DOHH2 (cell line): ENCODE results near the gene SYP.
"Not testable (repeated sequence)": the region's sequence is repeated elsewhere in the genome, so short reads cannot be mapped to it uniquely, and the experiment has no call there.

ENCODE experiments used
- H3F3A ChIP-seq: fragments of 200-600 bp; sonication (generic), shearing (Covaris generic); 2 replicates; pipeline ENCODE4 v1.6.0; 2016; ENCODE audit warnings: antibody characterized with exemption, mild to moderate bottlenecking; ENCODE audit not compliant: control insufficient read depth, insufficient read depth
- H3K27ac ChIP-seq: fragments of 200-600 bp; sonication (generic); 2 replicates; pipeline ENCODE4 v1.5.1; 2014; ENCODE audit warnings: low read depth, mild to moderate bottlenecking, low read length, moderate library complexity
- H3K27me3 ChIP-seq: fragments of 200-600 bp; sonication (generic); 2 replicates; pipeline ENCODE4 v1.6.1; 2014; ENCODE audit warnings: mild to moderate bottlenecking, low read length, mixed read lengths; ENCODE audit not compliant: control insufficient read depth
- H3K36me3 ChIP-seq: fragments of 200-600 bp; sonication (generic); 2 replicates; pipeline ENCODE4 v1.6.1; 2014; ENCODE audit warnings: mild to moderate bottlenecking, low read length, moderate library complexity, mixed read lengths; ENCODE audit not compliant: control insufficient read depth
- H3K4me1 ChIP-seq: fragments of 200-600 bp; sonication (generic); 2 replicates; pipeline ENCODE4 v1.6.1; 2014; ENCODE audit warnings: mild to moderate bottlenecking, low read length, mixed read lengths; ENCODE audit not compliant: control insufficient read depth
- H3K4me2 ChIP-seq: fragments of 200-600 bp; sonication (generic); 2 replicates; pipeline ENCODE4 v1.6.0; 2014; ENCODE audit warnings: mild to moderate bottlenecking, low read length, moderate library complexity
- H3K4me3 ChIP-seq: fragments of 200-600 bp; sonication (generic); 2 replicates; pipeline ENCODE4 v1.5.1; 2014; ENCODE audit warnings: mild to moderate bottlenecking, low read length, mixed read lengths
- H3K79me2 ChIP-seq: fragments of 200-600 bp; sonication (generic); 2 replicates; pipeline ENCODE4 v1.6.1; 2014; ENCODE audit warnings: mild to moderate bottlenecking, low read length, mixed read lengths; ENCODE audit not compliant: control insufficient read depth
- H3K9me2 ChIP-seq: fragments of 200-600 bp; sonication (generic); replicated peaks from 2 replicates; pipeline ENCODE4 v1.6.1; 2014; ENCODE audit warnings: mild to moderate bottlenecking, low read length, mixed read lengths; ENCODE audit not compliant: control insufficient read depth
- H3K9me3 ChIP-seq: fragments of 200-600 bp; sonication (generic); 2 replicates; pipeline ENCODE4 v1.6.1; 2014; ENCODE audit warnings: antibody characterized with exemption, low read length, mixed read lengths; ENCODE audit not compliant: control insufficient read depth, insufficient read depth
- H4K20me1 ChIP-seq: fragments of 200-600 bp; sonication (generic); 2 replicates; pipeline ENCODE4 v1.6.0; 2014; ENCODE audit warnings: low read depth, mild to moderate bottlenecking, antibody characterized with exemption, low read length, moderate library complexity; ENCODE audit not compliant: control insufficient read depth, insufficient read depth
- CTCF ChIP-seq: fragments of 200-600 bp; sonication (generic); IDR thresholded peaks from one replicate; pipeline ENCODE4 v1.5.1; 2014; ENCODE audit warnings: antibody characterized with exemption, mild to moderate bottlenecking, low read depth, low read length; ENCODE audit not compliant: poor library complexity, severe bottlenecking
- EZH2phosphoT487 ChIP-seq: fragments of 200-600 bp; sonication (generic); IDR thresholded peaks from 2 replicates; pipeline ENCODE4 v1.6.1; 2017; ENCODE audit warnings: borderline replicate concordance, mild to moderate bottlenecking, antibody characterized with exemption, low read length, moderate library complexity, mixed read lengths

SYP gene

GRCh38 chrX:49175435-49176274, 24.3 kb downstream of the SYP start:
- no peak overlapping the region for H3K4me2 ChIP-seq
- peaks cover 44% of the 10 kb centered on the region for H3K36me3 ChIP-seq
- no peaks in the 10 kb centered on the region for H3K27me3 ChIP-seq
- no peaks in the 10 kb centered on the region for H4K20me1 ChIP-seq
- no peaks in the 10 kb centered on the region for H3K9me2 ChIP-seq
- H3F3A ChIP-seq = no peaks in the 10 kb centered on the region
- no peaks in the 10 kb centered on the region for H3K9me3 ChIP-seq
- H3K79me2 ChIP-seq = peaks cover 10% of the 10 kb centered on the region
- no peak for TF ChIP-seq CTCF
- no peak for TF ChIP-seq EZH2phosphoT487
- no peak overlapping the region for H3K27ac ChIP-seq
- H3K4me1 ChIP-seq = peaks cover 12% of the 10 kb centered on the region
- no peak overlapping the region for H3K4me3 ChIP-seq

- Histone ChIP-seq H3K4me3 (no peak overlapping the region), H3F3A (no peaks in the 10 kb centered on the region), H3K9me2 (no peaks in the 10 kb centered on the region), H3K4me2 (no peak overlapping the region), H3K27ac (no peak overlapping the region), H4K20me1 (no peaks in the 10 kb centered on the region), H3K27me3 (no peaks in the 10 kb centered on the region), H3K36me3 (peaks cover 40% of the 10 kb centered on the region), H3K79me2 (peaks cover 10% of the 10 kb centered on the region), H3K9me3 (no peaks in the 10 kb centered on the region), H3K4me1 (peaks cover 12% of the 10 kb centered on the region)
- TF ChIP-seq CTCF (no peak), EZH2phosphoT487 (no peak)
Measured at GRCh38 chrX:49174723-49175122, 25.3 kb downstream of the SYP start.

DNA sequence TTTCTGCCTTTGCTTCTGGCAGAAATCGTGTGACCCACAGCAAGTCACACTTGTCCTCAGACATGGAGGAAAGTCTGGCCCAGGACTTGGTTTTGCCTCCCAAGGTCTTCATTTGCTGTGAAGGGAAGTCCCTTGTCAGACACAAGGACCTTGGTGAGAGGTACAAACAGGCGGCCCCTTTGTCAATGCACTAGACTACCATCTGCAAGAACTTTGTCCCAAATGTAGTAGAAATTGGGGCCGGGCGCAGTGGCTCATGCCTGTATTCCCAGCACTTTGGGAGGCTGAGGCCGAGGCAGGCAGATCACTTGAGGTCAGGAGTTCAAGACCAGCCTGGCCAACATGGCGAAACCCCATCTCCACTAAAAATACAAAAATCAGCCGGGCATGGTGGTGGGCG, 26.4 kb downstream of the SYP start:
- Histone ChIP-seq H3K4me3 (peak overlapping the region; percentile 91), H3K4me2 (peak overlapping the region; percentile 92; the same call in 1 of the 2 replicates), H3K4me1 (peaks cover 15% of the 10 kb centered on the region), H3K79me2 (peaks cover 10% of the 10 kb centered on the region), H3K36me3 (peaks cover 36% of the 10 kb centered on the region)
- not testable (repeated sequence) for H3F3A ChIP-seq, H3K9me3 ChIP-seq, H4K20me1 ChIP-seq, H3K27ac ChIP-seq, H3K27me3 ChIP-seq, H3K9me2 ChIP-seq

DNA sequence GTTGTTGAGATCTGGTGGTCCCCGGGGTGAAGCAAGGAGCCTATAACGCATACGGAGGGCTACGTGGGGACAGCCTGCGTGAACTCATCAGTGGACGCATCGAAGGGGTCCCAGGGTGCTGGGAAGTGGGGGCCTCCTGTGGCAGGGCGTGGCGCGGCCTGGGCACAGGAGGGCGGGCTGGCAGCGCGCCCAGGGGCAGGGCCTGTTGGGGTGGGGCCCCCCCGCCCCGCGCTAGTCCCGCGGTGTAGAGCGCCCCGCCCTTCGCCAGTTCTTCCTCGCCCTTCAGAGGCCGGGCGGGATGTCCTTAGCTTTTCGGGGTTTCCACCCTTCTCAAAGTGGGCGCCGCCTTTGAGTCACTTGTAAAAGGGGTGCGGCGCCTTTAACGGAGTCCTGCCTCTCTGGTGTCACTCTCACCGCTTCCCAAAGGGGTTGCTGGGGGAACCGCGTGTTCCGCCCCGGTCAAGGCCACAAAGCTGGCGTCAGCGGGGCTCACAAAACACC, 27.7 kb downstream of the SYP start:
- Histone ChIP-seq H3K9me2 (no peaks in the 10 kb centered on the region), H3K79me2 (peaks cover 10% of the 10 kb centered on the region), H4K20me1 (no peaks in the 10 kb centered on the region), H3K4me2 (peak overlapping the region; percentile 92), H3F3A (peaks cover 6% of the 10 kb centered on the region), H3K27ac (peak overlapping the region; percentile 72), H3K9me3 (no peaks in the 10 kb centered on the region), H3K36me3 (peaks cover 33% of the 10 kb centered on the region), H3K4me1 (peaks cover 27% of the 10 kb centered on the region), H3K4me3 (peak overlapping the region; percentile 91), H3K27me3 (no peaks in the 10 kb centered on the region)
- no peak for TF ChIP-seq CTCF
- TF ChIP-seq EZH2phosphoT487 = no peak
